Liver (tissue), 9 donors: ENCODE data around the gene CIC. TPM values are rescaled to one million over a fixed set of nuclear protein-coding genes. Genes with fewer than 3 reads are reported as not detected.

Source experiments
- DNase-seq: peaks from one replicate; pipeline ENCODE4 v3.0.0-alpha.2; 2017; ENCODE audit warnings: low spot score
- H3K27ac ChIP-seq, 2 donors: one replicate each; pipeline ENCODE4 v1.7.0; 2013; ENCODE audit warnings: inconsistent platforms in 2 of 2, low read length in 2 of 2, control low read depth in 1 of 2, low read depth in 1 of 2, mild to moderate bottlenecking in 1 of 2
- H3K27me3 ChIP-seq, 4 donors: one replicate each; pipeline versions ENCODE4 v1.6.1 to v1.7.0; 2013; ENCODE audit warnings: low read length in 3 of 4, inconsistent platforms in 1 of 4, mild to moderate bottlenecking in 1 of 4, moderate library complexity in 1 of 4; ENCODE audit not compliant: control insufficient read depth in 4 of 4, insufficient read depth in 4 of 4
- H3K36me3 ChIP-seq, 4 donors: one replicate each; pipeline versions ENCODE4 v1.6.1 to v1.7.0; 2013; ENCODE audit warnings: low read length in 3 of 4, mild to moderate bottlenecking in 3 of 4, low read depth in 1 of 4, moderate library complexity in 1 of 4; ENCODE audit not compliant: control insufficient read depth in 4 of 4, insufficient read depth in 3 of 4
- H3K4me1 ChIP-seq, 4 donors: one replicate each; pipeline versions ENCODE4 v1.6.1 to v1.7.0; 2013; ENCODE audit warnings: low read length in 3 of 4, mild to moderate bottlenecking in 3 of 4, moderate library complexity in 1 of 4; ENCODE audit not compliant: control insufficient read depth in 4 of 4, insufficient read depth in 4 of 4
- H3K4me3 ChIP-seq, 3 donors: one replicate each; pipeline versions ENCODE4 v1.6.1 to v1.7.0; 2013; ENCODE audit warnings: low read length in 3 of 3, control low read depth in 1 of 3, low read depth in 1 of 3, mild to moderate bottlenecking in 1 of 3
- H3K9ac ChIP-seq, 2 donors: one replicate each; pipeline ENCODE4 v1.7.0; 2013; ENCODE audit warnings: low read length in 2 of 2, mild to moderate bottlenecking in 2 of 2, moderate library complexity in 2 of 2, control low read depth in 1 of 2, low read depth in 1 of 2
- H3K9me3 ChIP-seq, 4 donors: one replicate each; pipeline versions ENCODE4 v1.6.1 to v1.7.0; 2013; ENCODE audit warnings: low read length in 3 of 4; ENCODE audit not compliant: control insufficient read depth in 4 of 4
- EGR1 ChIP-seq, 2 donors: IDR thresholded peaks; 2 replicates each; pipeline ENCODE4 v1.6.1; 2016 to 2018; ENCODE audit warnings: antibody characterized with exemption in 2 of 2, low read depth in 2 of 2
- FOXA1 ChIP-seq: IDR thresholded peaks from 2 replicates; pipeline ENCODE4 v1.6.1; 2016; ENCODE audit warnings: antibody characterized with exemption
- FOXA2 ChIP-seq: IDR thresholded peaks from 2 replicates; pipeline ENCODE4 v1.6.1; 2016; ENCODE audit warnings: antibody characterized with exemption
- GABPA ChIP-seq, 2 donors: IDR thresholded peaks in 1 of 2; conservative IDR thresholded peaks in 1 of 2; 2 replicates each; pipeline ENCODE4 v1.6.1; 2016; ENCODE audit warnings: antibody characterized with exemption in 2 of 2, mild to moderate bottlenecking in 1 of 2, moderate library complexity in 1 of 2
- HNF4A ChIP-seq, 2 donors: conservative IDR thresholded peaks; 2 replicates each; pipeline ENCODE4 v1.6.1; 2016; ENCODE audit warnings: antibody characterized with exemption in 2 of 2, mild to moderate bottlenecking in 2 of 2
- HNF4G ChIP-seq: IDR thresholded peaks from 2 replicates; pipeline ENCODE4 v1.6.1; 2016; ENCODE audit warnings: antibody characterized with exemption
- JUND ChIP-seq, 2 donors: IDR thresholded peaks; 2 replicates each; pipeline ENCODE4 v1.6.1; 2016; ENCODE audit warnings: antibody characterized with exemption in 2 of 2
- NR2F2 ChIP-seq: IDR thresholded peaks from 2 replicates; pipeline ENCODE4 v1.6.1; 2016; ENCODE audit warnings: antibody characterized with exemption
- RAD21 ChIP-seq, 2 donors: IDR thresholded peaks; 2 replicates each; pipeline ENCODE4 v1.6.1; 2016; ENCODE audit warnings: antibody characterized with exemption in 2 of 2, mild to moderate bottlenecking in 2 of 2
- RXRA ChIP-seq, 2 donors: IDR thresholded peaks; 2 replicates each; pipeline ENCODE4 v1.6.1; 2017 to 2018; ENCODE audit warnings: antibody characterized with exemption in 2 of 2, mild to moderate bottlenecking in 1 of 2
- SP1 ChIP-seq: IDR thresholded peaks from 2 replicates; pipeline ENCODE4 v1.6.1; 2018; ENCODE audit warnings: antibody characterized with exemption, mild to moderate bottlenecking
- TAF1 ChIP-seq: conservative IDR thresholded peaks from 2 replicates; pipeline ENCODE4 v1.6.1; 2016; ENCODE audit warnings: antibody characterized with exemption, mild to moderate bottlenecking
- WGBS: extraction: QIAGEN DNeasy Blood & Tissue Kit; methylation state at CpG from one replicate; pipeline ENCODE4 v1.1.7; 2013; 5-methylcytosine and 5-hydroxymethylcytosine counted together
- polyA plus RNA-seq, 2 donors: library from polyadenylated mRNA; stranded (reverse) in 1 of 2; unstranded in 1 of 2; fragments of 200-250 nt in 1 of 2; fragments of >200 nt in 1 of 2; fragmentation: Nextera tagmentation in 1 of 2; extraction: Ambion mirVana in 1 of 2; gene quantifications; one replicate each; pipeline versions ENCODE4 v1.2.1 to v1.2.3, GENCODE V29; 2013 to 2015
- total RNA-seq, 2 donors: library from RNA; depleted of rRNA; stranded (reverse); fragments of >200 nt; gene quantifications; one replicate each; pipeline ENCODE4 v1.2.3, GENCODE V29; 2014
- TF ChIP-seq, protein P1 (sequence below): IDR thresholded peaks from 2 replicates; pipeline ENCODE4 v1.6.1; 2016; ENCODE audit warnings: antibody characterized with exemption
- TF ChIP-seq, protein P2 (sequence below): IDR thresholded peaks from 2 replicates; pipeline ENCODE4 v1.6.1; 2016; ENCODE audit warnings: antibody characterized with exemption
- TF ChIP-seq, protein P3 (sequence below): IDR thresholded peaks from 2 replicates; pipeline ENCODE4 v1.6.1; 2016; ENCODE audit warnings: antibody characterized with exemption, mild to moderate bottlenecking
- donor health status: healthy.
- donor health status: healthy.
- donor health status: healthy.
- donor health status: healthy.
- donor health status: healthy.

Gene CIC
- total and polyA plus RNA-seq, 4 donors, result 5.6 to 21.3 (median 17.2) TPM

DNA sequence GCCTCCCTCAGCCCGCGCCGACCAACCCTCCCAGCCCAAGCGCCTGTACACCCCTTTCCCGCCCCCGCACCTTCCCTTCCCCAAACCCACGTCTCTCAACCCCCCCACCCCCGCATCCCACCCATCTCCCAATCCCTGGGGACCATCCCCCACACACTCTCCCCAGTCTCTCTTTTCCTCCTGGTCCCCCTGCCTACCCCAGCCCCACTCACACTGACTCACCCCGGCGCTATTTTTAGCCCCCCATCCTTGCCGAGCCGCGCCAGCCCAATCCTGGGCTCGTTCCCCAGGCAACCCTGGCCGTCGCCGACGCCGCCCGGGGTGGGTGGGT is 11.7 kb downstream of the CIC start (continued):
- TF ChIP-seq GABPA (IDR thresholded peaks at IDR 0.05 in 1 of 2, conservative IDR thresholded peaks at IDR 0.05 in 1 of 2) (no peak), RAD21 (IDR thresholded peaks at IDR 0.05) (no peak), HNF4A (conservative IDR thresholded peaks at IDR 0.05) (no peak), FOXA2 (no peak), RXRA (IDR thresholded peaks at IDR 0.05) (no peak), TAF1 (no peak)
- TF ChIP-seq, protein P1, sequence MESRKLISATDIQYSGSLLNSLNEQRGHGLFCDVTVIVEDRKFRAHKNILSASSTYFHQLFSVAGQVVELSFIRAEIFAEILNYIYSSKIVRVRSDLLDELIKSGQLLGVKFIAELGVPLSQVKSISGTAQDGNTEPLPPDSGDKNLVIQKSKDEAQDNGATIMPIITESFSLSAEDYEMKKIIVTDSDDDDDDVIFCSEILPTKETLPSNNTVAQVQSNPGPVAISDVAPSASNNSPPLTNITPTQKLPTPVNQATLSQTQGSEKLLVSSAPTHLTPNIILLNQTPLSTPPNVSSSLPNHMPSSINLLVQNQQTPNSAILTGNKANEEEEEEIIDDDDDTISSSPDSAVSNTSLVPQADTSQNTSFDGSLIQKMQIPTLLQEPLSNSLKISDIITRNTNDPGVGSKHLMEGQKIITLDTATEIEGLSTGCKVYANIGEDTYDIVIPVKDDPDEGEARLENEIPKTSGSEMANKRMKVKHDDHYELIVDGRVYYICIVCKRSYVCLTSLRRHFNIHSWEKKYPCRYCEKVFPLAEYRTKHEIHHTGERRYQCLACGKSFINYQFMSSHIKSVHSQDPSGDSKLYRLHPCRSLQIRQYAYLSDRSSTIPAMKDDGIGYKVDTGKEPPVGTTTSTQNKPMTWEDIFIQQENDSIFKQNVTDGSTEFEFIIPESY, result no peak
- TF ChIP-seq, protein P2, sequence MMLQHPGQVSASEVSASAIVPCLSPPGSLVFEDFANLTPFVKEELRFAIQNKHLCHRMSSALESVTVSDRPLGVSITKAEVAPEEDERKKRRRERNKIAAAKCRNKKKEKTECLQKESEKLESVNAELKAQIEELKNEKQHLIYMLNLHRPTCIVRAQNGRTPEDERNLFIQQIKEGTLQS, result no peak

DNA sequence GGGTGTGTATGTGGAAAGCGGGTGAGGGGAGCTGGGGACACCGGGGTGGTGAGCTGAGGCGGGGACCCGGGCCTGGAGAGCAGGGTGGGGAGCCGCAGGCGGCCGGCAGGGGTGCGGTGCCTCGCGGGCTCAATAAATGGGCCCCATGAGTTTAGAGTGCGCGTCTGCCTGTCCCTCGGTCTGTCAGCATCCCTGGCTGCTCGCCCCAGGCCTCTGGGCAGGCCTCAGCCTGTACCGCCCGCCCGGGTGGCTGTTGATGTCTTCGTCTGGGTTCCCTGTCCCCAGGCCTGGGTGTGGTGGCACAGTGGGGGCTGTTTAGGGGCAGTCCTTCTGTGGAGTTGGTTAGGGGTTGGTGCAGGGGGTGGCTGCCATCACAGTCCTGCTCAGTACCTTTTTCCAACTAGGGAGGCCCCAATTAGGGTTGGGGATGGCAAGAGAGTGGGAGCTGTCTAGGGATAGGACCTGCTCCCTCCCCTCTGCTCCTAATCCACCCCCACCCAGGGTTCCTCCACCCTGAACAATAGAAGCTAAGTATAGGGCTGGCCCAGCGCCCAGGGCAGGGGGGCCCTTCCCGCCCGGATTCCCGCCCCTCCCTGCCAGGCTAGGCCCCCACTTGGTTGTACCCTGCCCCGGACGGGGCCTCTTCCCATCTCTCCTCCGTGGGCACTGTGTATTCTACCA is 12.2 kb downstream of the CIC start:
- 49% methylated on average over 25 of the region's 25 CpGs for WGBS
- no peaks in the 10 kb centered on the region for H3K27me3 ChIP-seq
- H3K36me3 ChIP-seq, result peaks cover 0 to 2% (median 0%) of the 10 kb centered on the region in 4 donors
- TF ChIP-seq RAD21 (IDR thresholded peaks at IDR 0.05), result no peak
- TF ChIP-seq, protein P3, sequence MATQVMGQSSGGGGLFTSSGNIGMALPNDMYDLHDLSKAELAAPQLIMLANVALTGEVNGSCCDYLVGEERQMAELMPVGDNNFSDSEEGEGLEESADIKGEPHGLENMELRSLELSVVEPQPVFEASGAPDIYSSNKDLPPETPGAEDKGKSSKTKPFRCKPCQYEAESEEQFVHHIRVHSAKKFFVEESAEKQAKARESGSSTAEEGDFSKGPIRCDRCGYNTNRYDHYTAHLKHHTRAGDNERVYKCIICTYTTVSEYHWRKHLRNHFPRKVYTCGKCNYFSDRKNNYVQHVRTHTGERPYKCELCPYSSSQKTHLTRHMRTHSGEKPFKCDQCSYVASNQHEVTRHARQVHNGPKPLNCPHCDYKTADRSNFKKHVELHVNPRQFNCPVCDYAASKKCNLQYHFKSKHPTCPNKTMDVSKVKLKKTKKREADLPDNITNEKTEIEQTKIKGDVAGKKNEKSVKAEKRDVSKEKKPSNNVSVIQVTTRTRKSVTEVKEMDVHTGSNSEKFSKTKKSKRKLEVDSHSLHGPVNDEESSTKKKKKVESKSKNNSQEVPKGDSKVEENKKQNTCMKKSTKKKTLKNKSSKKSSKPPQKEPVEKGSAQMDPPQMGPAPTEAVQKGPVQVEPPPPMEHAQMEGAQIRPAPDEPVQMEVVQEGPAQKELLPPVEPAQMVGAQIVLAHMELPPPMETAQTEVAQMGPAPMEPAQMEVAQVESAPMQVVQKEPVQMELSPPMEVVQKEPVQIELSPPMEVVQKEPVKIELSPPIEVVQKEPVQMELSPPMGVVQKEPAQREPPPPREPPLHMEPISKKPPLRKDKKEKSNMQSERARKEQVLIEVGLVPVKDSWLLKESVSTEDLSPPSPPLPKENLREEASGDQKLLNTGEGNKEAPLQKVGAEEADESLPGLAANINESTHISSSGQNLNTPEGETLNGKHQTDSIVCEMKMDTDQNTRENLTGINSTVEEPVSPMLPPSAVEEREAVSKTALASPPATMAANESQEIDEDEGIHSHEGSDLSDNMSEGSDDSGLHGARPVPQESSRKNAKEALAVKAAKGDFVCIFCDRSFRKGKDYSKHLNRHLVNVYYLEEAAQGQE, result no peak
- no peak for TF ChIP-seq RXRA (IDR thresholded peaks at IDR 0.05)
- TF ChIP-seq JUND (IDR thresholded peaks at IDR 0.05), result no peak
- no peak for TF ChIP-seq HNF4A (conservative IDR thresholded peaks at IDR 0.05)
- DNase-seq, result peak; percentile 58
- H3K27ac ChIP-seq, result peak overlapping the region; percentile 72 to 83
- H3K9ac ChIP-seq, result peak overlapping the region in 1 of 2 donors; percentile 22
- no peaks in the 10 kb centered on the region for H3K9me3 ChIP-seq
- H3K4me3 ChIP-seq, result peak overlapping the region in 1 of 3 donors; percentile 76
- peaks cover 20 to 77% (median 56%) of the 10 kb centered on the region in 4 donors for H3K4me1 ChIP-seq

DNA sequence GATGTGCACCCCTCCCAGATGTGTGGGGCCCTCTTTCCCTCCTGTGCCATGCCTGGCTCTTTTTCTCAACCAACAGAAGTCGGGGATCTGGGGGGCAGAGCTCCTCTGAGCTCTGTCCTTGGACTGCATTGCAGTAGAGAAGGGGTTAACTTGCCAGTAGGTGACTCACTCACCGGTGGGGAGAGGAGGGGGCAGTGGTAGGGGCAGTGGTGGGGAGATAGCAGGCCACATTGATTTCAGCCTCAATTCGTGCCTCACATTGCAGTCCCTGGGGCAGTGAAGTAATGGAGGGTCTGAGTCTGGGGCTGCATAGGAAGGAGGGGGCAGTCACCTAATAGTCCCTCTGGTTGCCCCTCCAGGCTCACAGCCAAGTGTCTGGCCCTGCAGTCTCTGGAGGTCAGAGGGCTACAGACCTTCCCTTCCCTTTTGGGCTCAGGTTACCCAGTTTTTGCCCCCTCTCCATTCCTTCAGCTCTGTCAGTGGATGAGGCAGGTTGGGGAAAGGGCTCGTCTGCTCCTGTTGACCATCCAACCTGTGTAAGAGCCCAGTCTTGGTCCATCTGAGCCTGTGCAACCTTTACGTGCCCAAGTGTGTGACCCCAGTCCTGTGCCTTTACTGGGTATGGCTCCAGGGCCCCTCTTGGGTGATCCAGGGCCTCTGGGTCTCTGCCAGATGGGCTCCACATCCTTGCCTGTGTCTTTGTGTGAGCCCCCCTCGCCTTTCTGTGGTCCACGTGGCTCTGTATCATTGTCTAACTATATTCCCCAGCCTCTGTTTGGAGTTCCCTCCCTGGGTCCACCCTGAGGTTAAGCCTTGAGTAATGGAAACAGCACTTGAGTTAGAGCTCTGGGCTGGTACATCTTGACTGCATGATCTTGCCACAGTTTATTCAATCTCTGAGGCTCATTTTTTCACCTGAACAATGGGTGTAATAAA is 13.0 kb downstream of the CIC start:
- H3K4me3 ChIP-seq, result no peak overlapping the region
- peaks cover 0 to 3% (median under 1%) of the 10 kb centered on the region in 4 donors for H3K36me3 ChIP-seq
- H3K9ac ChIP-seq, result no peak overlapping the region
- H3K9me3 ChIP-seq, result no peaks in the 10 kb centered on the region
- DNase-seq, result peak; percentile 41
- H3K27ac ChIP-seq, result peak overlapping the region; percentile 72 to 83
- H3K4me1 ChIP-seq, result peaks cover 20 to 75% (median 52%) of the 10 kb centered on the region in 4 donors
- no peaks in the 10 kb centered on the region for H3K27me3 ChIP-seq
- WGBS, result 56% methylated on average over 7 of the region's 7 CpGs
- no peak for TF ChIP-seq EGR1 (IDR thresholded peaks at IDR 0.05; ENCODE audit: low read depth in 2 of 2)
- TF ChIP-seq, protein P1, result no peak
- no peak for TF ChIP-seq FOXA2
- TF ChIP-seq HNF4A (conservative IDR thresholded peaks at IDR 0.05), result no peak
- no peak for TF ChIP-seq SP1
- TF ChIP-seq GABPA (IDR thresholded peaks at IDR 0.05 in 1 of 2, conservative IDR thresholded peaks at IDR 0.05 in 1 of 2), result no peak
- TF ChIP-seq HNF4G, result no peak
- no peak for TF ChIP-seq NR2F2
- TF ChIP-seq JUND (IDR thresholded peaks at IDR 0.05), result no peak
- no peak for TF ChIP-seq FOXA1
- TF ChIP-seq, protein P2, result no peak
- no peak for TF ChIP-seq TAF1
